Measurements from ENCODE around the gene BCL11A.

DNA sequence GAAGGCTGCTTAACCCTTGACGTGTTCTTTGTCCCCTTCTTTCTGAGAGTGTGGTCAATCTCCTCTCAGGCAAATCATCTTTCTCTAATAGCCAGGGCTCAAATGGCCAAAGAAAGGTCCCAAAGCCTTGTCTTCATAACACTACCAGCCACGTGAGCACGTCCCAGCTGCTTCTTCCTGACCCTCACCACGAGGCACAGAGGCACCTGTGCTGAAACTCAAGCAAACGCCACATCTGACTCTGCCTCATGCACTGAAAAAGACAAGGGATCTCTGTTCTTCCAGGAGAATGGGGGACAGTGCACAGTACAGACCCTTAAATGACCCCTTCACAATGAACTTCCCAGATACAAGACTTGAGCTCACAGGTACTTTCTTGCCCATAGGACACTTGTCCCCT, 31.8 kb downstream of the BCL11A start:
- TF ChIP-seq, protein P1, sequence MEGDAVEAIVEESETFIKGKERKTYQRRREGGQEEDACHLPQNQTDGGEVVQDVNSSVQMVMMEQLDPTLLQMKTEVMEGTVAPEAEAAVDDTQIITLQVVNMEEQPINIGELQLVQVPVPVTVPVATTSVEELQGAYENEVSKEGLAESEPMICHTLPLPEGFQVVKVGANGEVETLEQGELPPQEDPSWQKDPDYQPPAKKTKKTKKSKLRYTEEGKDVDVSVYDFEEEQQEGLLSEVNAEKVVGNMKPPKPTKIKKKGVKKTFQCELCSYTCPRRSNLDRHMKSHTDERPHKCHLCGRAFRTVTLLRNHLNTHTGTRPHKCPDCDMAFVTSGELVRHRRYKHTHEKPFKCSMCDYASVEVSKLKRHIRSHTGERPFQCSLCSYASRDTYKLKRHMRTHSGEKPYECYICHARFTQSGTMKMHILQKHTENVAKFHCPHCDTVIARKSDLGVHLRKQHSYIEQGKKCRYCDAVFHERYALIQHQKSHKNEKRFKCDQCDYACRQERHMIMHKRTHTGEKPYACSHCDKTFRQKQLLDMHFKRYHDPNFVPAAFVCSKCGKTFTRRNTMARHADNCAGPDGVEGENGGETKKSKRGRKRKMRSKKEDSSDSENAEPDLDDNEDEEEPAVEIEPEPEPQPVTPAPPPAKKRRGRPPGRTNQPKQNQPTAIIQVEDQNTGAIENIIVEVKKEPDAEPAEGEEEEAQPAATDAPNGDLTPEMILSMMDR (IDR thresholded peaks at IDR 0.05; ENCODE audit: insufficient read depth, low read depth, low read length) = no peak
- no peak for TF ChIP-seq EZH2 (IDR thresholded peaks at IDR 0.05; ENCODE audit: insufficient read depth, low read length)
